HTR-8/SVneo (cell line): ENCODE measurements around the gene BOD1L1.
A peak's percentile ranks its signal among the peaks of the same experiment; 100 is the strongest.
"Not testable (repeated sequence)": the region's sequence is repeated elsewhere in the genome, so short reads cannot be mapped to it uniquely, and the experiment has no call there.

ENCODE experiments used
- DNase-seq: peaks from one replicate; pipeline ENCODE4 v3.0.0; 2011; ENCODE audit warnings: low spot score, mixed read lengths; ENCODE audit not compliant: insufficient read length
- FAIRE-seq: peaks from 2 replicates; lab custom pipeline; 2011; peaks lifted over from hg19 to GRCh38; lab: Jason Lieb, UNC

Gene BOD1L1

DNA sequence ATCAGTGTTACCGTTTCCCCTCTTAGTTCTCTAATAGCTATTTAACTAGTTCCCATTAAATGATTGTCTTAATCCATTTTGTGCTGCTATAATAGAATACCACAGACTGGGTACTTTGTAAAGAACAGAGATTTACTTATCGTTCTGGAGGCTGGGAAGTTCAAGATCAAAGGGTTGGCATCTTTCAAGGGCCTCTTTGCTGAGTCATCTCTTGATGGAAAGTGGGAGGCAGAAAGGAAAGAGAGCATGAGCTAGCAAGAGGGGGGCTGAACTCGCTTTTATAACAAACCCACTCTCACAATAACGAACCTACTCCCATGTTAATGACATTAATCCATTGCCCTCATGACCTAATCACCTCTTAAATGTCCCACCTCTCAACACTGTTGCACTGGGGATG is 65.9 kb downstream of the BOD1L1 start:
- DNase-seq (no peak), FAIRE-seq (no peak)

DNA sequence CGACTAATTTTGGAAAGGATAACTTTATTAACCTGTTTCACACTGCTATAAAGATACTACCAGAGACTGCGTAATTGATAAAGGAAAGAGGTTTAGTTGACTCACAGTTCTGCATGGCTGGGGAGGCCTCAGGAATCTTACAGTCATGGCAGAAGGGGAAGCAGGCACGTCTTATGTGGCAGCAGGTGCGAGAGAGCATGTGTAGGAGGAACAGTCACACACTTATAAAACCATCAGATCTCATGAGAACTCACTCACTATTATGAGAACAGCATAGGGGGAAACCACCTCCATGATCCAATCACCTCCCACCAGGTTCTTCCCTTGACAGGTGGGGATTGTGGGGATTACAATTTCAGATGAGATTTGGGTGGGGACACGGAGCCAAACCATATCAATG is 67.4 kb downstream of the BOD1L1 start:
- FAIRE-seq, DNase-seq: not testable (repeated sequence)

DNA sequence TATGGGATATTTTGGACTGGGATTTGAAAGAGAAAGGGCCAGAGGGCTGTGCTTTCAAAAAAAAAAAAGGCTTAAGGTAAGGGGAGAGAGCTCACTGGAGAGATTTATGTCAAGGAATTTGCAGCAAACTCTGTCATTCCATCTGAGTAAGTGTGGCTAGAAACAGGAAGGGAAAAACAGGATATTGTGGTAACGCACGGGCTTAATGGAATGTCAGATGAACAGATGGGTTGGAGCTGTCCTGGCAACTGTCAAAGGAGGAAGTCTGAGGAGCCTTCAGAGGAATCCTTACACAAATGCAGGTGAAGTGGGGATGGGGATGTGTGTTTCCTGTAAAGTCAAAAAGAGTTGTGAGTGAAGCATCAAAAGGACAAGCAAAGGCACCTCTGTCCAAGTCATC is 68.1 kb downstream of the BOD1L1 start:
- DNase-seq (peak; percentile 69), FAIRE-seq (peak; percentile 90)

DNA sequence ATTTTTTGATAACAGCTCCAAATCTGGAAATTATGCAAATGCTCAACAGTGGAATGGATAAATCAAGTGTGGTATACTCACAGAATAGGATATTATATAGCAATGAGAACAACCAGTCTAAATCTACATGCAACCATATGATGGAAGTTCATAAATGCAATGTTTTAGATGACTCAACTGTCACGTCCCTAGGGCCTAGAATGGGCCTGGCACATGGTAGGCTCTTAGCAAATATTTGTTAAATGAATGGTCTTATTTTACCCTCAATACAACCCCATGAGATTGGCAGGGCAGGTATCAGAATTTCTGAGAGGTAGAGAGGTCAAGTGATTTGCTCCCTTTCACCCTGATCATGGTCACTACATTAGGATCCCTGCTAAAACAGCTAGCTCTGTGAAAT is 68.6 kb downstream of the BOD1L1 start:
- DNase-seq (no peak), FAIRE-seq (no peak)

DNA sequence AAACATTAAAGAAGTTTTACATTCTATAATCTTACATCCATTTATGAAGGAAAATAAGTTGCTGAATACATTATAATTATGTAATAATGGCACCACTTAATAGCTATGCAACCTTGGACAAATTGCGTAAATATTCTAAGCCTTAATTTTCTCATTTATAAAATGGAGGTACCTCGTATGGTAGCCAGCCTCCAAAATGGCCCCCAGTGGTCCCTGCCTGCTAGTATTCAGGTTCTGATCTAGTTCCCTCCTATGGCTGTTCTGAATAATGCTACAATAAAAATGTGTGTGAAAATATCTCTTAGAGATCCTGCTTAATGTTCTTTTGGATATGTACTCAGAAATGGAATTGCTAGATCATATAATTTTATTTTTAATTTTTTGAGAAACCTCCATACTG is 72.2 kb downstream of the BOD1L1 start:
- no peak for FAIRE-seq
- DNase-seq, result no peak

DNA sequence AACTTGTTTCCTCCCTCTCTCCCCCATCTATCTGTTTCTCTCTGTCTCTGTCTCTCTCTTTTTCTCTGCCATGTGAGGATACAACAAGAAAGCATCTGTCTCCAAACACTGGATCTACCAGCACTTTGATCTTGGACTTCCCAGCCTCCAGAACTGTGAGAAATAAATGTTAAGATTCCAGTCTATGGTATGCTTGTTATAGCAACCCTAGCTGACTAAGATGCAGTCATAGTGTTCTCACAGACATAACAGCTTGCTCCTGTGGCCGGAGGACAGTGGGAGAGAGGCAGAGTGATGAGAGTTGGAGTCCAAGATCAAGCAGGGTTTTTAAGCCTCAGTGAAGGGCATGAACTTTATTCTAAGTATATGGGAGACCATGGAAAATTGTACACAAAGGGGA is 74.4 kb downstream of the BOD1L1 start:
- FAIRE-seq, result no peak
- no peak for DNase-seq

DNA sequence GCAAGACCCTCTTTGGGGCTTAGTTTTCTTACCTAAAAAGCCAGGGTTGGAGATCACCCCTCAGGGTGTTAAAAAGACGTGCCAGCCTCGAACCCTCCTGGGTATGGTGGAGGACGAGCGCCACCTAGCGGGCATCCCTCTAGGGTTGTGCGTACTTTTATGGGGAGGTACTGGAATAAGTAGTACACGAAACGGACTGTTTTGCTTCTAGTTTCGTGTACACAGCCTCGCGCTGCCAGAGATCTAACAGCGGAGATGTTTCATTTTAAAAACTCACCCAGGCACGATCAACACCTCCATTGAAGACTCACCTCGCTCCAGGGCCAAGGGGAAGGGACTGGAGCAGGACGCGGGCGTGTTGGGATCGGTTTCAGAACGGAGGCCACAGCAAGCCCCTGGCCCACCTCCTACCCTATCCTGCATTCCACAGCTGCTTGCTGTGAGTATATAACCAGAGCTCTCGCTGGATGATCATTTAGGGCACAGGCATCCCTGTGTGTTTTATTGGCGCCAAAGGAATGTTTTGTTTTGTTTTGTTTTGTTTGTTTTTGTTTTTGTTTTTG is 78.5 kb downstream of the BOD1L1 start:
- DNase-seq (peak; percentile 81), FAIRE-seq (peak; percentile 59)

DNA sequence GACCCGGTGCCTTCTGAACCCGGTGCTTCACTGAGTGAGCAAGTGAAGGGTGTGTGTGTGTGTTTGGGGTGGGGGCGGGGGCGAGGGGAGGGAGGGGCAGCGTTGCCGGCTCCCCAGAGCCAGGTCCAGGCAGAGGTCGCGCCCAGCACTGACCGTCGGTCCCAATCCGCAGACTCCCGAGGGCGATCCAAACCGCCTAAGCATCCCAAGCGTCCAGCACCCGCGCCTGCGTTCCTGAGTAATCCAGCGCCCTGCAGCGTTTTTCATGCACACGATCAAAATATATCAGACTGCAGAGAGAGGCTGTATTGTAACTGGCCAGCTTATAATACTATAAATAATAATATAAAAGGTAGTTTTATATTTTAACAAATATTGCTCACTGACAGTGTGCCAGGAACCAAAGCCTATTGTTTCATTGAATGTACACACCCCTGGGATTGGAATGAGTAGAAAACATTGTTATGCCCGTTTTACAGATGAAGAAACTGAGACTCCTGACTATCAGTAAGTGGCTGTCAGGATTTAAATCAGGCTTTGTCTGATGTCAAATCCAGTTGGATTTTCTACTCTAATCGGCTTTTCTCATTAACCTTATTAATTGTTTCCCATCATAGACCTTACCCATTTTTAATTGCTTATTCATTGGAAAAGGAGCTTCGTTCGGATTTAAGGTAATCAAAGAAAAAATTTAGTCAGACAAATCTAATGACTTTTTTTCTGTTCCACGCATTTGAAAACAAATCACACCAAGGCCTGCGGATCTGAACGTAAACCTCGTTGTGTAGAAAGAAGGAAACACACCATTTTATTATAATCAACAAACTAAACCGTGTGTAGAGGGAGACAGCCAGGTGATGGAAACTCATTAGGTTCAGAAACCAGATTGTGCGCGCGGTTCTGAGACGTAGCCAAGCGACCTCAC is 79.2 kb downstream of the BOD1L1 start:
- no peak for FAIRE-seq
- no peak for DNase-seq

DNA sequence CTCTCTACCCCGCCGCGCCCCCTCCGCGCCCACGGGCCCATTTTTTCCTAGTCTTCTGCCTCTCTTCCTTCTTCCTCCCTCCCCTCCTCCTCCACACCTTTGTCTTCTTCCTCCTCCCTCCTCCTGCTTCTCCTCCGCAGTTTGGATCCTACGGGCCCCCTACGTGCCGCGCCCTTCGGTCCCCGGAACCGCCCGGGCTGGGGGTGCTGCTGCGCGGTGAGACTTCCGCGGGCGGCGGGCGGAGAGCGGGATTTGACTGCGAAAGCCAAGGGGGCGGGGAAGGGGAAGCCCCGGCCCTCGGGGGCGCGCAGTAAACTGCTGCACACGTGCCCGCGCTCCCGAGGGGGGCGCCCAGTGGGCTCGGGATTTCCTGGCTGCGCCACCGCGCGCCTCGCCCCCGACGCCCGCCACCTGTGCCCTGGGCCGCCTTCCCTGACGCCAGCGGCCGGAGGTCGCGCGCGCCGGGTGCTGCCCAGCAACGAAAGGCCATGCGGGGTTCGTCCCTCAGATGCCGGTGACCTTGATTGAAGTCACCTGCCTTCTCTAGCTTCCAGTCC is 80.0 kb downstream of the BOD1L1 start:
- no peak for FAIRE-seq
- DNase-seq, result no peak

DNA sequence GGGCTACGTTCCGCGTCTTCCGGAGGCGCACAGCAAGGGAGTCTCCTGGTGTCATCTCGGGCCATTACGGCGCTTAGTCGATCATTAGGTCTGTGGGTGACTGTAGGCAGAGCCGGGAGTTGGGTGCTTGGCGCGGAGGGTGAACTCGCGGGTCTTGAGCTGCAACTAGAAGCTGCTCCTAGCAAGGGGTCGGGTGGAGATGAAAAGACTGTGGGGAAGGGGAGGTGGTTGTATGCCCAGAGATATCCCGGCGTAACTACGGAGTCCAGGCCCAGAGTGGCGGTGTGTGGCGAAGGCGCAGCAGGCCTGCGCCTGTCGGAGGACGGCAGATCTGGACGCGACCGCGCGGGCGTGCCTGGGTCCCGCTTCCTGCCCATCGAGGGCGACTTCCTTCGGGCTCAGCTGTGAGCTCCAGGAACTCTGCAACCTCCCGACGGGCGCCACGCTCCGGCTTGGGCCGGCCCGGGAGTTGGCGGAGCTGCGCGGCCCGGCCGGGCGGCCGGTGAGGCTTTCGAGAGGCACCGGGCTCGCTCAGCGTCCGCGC is 80.5 kb downstream of the BOD1L1 start:
- DNase-seq, result no peak
- peak; percentile 51 for FAIRE-seq

DNA sequence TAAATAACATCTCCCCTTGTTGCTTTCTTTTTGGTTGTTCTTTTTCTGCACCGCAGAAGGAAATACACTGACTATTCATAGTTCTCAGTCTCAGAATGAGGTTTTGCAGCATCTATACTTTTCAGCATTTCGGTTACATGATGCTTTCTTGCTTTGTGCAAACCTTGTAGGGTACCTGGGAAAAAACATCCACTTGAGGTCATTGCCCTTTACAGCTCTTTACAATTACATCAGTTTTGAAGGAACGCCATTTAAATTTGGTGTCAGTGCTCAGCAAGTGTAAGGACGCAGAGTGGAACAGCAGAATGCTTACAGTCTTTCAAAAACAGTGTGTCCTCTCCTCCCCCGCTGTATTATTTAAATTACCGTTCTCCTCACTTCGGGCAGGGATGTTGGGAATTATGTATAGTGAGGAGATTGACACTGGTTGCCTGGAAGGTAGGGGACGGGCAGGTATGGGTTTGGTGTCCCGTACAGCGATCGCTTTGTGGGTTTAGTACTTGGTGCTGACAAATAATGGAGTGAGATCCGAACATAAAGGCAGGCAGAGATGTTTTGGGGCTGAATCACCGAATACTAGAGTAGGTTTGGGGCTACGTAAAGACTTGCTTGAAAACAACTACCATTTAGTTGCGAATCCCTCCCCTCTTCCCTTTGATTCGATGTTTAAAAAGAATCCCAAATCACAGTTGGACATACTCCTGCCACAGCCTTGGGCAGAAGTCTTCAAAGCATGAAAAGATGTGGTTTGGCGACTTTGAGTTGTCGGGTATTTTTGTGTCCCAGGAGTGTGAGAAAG is 81.2 kb downstream of the BOD1L1 start:
- FAIRE-seq, result no peak
- no peak for DNase-seq

DNA sequence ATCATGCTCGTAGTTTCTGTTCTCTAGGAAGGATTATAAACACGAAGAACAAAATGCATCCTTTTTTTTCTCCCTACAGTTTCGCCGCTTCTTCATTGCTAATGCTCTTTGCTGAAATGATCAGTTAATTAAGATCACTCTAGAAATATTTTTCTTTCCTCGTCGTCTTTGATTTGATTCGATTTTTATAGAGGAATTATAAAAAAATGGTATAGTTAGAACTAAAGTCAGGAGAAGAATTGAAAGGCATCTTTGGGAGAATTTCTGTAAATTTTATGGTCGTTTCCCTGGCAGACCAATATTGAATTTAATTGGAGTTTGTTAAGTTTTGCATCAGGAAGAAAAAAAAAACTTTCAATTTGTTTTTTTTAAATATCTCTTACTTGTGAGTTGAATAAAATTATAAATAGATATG is 82.1 kb downstream of the BOD1L1 start:
- no peak for FAIRE-seq
- DNase-seq, result no peak

DNA sequence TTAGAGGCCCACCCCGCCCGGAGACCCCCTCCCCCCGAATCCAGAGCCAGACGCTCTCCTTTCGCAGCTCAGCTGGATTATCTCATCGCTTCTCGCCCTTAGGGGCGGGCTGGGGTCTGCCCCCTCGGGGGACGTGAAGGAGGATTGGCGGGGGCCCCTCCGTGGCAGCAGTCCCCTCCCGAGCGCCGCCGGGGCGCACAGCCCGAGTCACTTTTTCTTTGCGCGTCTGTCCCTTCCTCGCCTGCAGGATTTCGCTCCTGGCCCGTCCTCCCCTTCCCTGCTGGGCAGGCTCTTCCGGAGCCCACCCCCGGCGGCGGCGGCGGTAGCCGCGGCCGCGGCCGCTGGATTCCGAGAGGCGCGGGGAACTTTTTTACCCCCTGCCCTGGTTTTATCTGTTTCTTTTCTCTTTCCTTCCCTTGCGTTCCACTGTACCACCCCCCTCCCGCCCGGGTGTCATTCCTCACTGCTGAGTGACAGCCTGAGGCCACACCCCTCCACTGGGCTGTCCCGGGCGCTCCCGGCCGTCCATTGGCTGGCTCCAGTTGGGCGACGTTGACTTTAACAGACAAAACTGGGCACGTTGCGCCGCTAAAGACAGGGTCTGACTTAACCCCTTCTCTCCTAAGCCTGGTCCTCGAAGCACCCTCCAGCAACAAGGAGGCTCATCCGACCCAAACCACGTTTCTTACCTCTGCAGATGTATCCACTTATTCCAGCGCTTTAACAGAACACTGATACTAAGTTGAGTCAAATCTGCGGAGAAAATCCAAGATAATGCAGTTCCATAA is 82.7 kb downstream of the BOD1L1 start:
- FAIRE-seq, result peak; percentile 28
- peak; percentile 91 for DNase-seq

DNA sequence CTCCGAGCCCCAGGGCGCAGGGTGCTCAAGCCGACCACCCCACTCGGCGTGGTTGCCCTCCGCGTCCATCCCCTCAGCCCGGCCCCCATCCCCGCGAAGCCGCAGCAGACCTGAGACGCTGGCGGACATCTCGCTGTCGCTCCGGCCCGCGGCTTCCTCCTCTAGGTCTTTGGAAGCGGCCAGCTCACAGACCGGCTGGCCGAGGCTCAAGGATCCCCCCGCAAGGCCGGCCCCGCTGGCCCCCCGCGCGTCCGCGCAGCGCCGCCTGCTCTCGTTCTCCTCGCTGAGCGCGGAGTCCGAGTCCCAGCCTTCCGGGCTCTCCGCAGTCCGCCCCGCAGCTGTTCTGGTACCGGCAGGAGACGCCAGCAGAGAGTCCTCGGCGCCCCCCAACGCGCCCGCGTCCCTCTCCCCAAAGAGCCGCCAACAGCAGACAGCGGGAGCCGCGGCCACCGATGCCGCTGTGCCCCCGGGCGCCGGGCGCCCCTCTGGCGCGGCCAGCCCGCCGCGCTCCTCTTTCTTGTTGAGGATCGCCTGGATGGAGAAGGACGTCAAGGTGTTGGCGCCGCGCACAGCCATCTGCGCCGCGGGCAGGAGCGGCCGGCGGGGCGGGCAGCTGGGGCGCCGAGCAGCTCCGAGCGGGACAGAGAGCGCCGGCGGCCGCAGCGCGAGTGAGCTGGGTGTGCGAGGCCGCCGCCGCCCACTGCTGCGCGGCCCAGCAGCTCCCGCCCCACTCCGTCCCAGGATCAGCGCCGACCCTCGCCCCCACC is 83.5 kb downstream of the BOD1L1 start, which contains the start of gene NKX3-2:
TSS of gene NKX3-2 (minus strand) at position 670 of the 767 bp plus-strand sequence. CDS start at position 576, 94 bp downstream.
- FAIRE-seq (peak; percentile 52), DNase-seq (no peak)

DNA sequence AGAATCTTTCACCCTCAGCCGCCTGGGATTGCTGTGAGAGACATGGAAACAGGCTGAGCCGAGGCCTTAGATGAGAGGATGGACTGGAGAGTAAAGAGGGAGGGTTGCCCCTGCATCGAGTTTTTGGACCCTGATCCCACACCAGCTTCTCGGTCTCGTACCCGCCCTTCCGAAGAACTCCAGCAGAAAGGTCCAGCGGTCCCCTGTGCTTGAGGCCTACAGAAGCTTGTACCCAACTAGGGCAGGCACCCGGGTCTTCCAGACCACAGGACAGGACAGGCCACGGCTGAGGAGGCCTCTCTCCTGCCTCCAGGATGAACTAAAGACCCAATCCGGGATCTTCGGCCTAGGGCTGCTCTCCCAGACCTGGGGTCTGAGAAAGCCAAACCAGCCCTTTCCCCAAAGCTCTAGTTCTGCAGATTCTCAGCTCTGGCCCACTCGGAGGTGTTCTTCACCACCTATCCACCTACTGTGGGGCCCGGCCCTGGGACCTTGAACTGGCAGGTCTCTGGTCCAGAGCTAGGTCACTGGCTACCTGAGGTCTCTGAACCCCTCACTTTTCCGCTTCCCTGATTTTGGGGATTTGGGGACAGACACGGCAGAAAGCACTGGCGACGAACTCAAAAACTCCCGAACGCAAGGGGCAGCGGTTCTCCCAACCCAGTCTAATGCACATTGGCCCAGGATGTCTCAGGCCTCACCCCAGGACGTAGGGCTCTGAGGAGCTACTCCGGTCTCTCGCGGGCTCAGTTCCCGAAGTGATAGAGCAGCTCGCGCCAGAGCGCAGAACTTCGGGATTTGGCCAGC is 84.3 kb downstream of the BOD1L1 start:
- DNase-seq (no peak), FAIRE-seq (no peak)

DNA sequence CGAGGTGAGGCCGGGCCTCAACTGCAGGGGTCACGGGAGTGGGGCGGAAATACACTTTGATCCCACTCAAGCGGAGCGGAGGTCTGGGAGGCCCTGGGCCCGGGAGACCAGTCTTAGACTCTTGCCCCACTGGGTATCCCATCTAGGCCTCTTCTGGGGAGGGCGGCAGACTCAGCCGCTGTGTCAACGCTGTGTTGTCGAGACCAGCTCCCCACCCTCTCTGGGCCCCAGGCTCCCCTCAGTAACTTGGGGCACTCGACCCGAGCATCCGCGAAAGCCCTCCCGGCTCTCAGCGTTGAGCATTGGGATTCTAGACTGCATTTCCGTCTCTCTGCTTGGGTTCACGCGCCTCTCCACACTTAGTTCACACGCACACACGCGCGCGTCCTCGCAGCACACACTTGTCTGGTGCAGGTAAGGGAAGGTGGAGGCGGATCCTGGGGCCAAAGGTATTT is 84.9 kb downstream of the BOD1L1 start:
- FAIRE-seq (no peak), DNase-seq (no peak)

DNA sequence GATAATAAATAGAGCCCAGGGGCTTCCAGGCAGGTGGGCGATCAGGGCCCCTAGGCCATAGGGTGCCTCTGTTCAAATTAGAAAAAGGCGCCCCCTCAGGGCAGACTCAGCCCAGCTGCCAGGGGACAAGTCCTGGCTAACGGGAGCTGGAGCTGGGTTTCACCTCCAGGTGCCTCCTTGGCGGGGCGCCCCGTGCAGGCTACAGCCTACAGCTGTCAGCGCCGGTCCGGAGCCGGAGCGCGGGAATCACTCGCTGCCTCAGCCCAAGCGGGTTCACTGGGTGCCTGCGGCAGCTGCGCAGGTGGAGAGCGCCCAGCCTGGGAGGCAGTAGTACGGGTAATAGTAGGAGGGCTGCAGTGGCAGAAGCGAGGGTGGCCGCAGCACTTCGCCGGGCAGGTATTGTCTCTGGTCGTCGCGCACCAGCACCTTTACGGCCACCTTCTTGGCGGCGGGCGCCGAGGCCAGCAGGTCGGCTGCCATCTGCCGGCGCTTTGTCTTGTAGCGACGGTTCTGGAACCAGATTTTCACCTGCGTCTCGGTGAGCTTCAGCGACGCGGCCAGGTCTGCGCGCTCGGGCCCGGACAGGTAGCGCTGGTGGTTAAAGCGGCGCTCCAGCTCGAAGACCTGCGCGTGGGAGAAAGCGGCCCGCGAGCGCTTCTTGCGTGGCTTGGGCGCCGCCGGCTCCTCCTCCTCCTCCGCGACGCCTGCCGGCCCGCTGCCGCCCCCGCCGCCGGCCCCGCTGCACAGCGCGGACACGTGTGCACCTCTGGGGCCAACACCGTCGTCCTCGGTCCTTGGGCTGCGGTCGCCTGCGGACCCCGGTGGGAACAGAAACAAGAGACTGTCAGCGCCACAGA is 85.6 kb downstream of the BOD1L1 start:
- DNase-seq (no peak), FAIRE-seq (no peak)
